Astrocyte of the spinal cord (primary cell): Measurements from ENCODE around the gene MYCBP2.

Source experiments
- DNase-seq: peaks from one replicate; pipeline ENCODE4 v3.0.0; 2011; ENCODE audit warnings: low read depth, low spot score
- H3K4me3 ChIP-seq: 2 replicates; pipeline ENCODE4 v1.5.1; 2011; ENCODE audit warnings: low read depth, mild to moderate bottlenecking, low read length, moderate library complexity
- in situ Hi-C: cut with HindIII; loops from 2 replicates; pipeline ENCODE4 v1.10.0; 2017; ENCODE audit warnings: low sequenced_read_pairs
- TF ChIP-seq, protein P1 (sequence below): IDR thresholded peaks from 2 replicates; pipeline ENCODE4 v1.5.1; 2012; ENCODE audit warnings: low read depth, mild to moderate bottlenecking, low read length, inconsistent platforms

The MYCBP2 gene

DNA sequence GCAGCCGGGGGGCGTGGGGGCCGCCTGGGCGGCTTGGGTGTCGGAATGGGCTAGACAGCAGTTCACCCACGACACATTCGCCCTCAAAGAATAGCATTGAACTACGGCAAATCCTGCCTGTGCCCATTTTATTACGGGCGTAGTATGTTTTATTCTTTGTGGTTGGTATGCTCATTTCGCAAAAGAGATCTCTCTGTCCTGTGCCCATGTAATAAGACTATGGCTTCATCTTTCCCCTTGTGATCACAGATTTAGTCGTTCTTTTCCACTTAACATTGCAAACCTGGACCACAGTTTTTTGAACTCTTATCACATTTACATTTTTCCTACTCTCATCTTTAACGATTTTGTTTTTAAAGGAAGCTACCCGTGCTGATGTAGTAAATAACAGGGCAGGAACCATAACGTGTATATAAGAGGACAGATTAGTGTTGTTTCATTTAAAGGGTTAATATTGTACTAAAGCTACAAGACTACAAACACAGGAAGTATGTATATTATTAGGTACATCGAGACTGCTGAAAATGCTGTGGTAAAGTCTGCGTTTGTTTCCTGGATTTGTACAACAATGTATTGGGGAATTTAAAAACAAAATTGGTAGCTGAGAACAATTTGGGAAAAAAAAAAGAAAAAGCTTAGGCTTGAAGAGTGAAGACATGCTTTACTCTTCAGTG, 3.2 kb upstream of the MYCBP2 start:
- H3K4me3 ChIP-seq = peak overlapping the region; percentile 85
- DNase-seq = no peak
- in situ Hi-C loops = no loop called here

DNA sequence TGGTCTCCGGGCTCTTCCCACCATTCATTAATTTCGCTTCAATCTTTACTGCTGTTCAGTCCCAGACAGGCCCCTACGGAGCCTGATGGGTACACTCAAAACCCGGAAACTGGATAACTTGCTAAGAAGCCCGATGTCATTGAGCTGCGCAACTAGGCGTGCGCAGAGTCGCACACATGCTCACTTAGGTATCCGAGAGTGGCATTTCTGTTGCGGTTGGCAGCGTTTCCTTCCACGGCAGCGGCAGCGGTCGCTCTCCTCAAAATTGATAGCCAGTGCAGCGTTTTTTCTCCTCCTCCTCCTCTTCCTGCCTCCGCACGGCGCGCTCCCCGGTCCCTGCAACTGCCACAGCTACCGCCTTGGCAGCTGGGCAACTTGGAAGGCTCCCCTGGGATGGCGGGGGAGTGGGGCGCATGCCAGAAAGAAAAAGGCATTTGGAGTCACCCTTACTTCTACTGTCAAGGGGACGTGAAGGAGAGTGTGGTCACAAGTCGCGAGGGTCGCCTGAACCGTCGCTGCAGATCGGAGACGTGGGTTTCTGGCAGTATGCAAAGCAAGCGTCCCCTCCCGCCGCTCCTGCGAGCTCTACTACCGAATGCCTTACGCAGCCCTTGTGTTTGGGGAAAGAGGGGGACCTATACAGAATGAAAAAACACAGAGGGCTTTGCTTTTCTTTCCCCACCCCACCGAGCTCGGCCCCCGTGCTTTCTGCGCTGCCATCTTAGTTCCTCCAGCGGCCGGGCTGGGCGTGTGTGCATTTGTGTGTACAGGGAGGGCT, 2.4 kb upstream of the MYCBP2 start:
- TF ChIP-seq, protein P1, sequence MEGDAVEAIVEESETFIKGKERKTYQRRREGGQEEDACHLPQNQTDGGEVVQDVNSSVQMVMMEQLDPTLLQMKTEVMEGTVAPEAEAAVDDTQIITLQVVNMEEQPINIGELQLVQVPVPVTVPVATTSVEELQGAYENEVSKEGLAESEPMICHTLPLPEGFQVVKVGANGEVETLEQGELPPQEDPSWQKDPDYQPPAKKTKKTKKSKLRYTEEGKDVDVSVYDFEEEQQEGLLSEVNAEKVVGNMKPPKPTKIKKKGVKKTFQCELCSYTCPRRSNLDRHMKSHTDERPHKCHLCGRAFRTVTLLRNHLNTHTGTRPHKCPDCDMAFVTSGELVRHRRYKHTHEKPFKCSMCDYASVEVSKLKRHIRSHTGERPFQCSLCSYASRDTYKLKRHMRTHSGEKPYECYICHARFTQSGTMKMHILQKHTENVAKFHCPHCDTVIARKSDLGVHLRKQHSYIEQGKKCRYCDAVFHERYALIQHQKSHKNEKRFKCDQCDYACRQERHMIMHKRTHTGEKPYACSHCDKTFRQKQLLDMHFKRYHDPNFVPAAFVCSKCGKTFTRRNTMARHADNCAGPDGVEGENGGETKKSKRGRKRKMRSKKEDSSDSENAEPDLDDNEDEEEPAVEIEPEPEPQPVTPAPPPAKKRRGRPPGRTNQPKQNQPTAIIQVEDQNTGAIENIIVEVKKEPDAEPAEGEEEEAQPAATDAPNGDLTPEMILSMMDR = no peak

More for the DNA sequence above, 3.2 kb upstream of the MYCBP2 start:
- TF ChIP-seq, protein P1 = no peak

DNA sequence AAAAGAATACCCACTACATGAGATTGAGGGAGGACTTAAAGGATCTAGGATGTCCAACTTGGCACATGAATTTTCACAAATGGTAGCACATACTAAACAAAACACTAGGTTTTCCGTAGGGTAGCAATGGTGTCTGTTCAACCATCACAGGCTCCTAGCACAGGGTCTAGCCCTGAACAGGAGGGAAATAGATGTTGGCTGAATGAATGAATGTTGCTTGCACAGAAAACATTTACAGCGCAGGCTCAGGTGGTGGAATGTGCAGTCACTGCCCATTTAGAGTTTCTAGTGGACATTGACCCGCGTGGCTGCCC, 1.9 kb upstream of the MYCBP2 start:
- in situ Hi-C loops = no loop called here
- H3K4me3 ChIP-seq = peak overlapping the region; percentile 85
- DNase-seq = no peak
- TF ChIP-seq, protein P1 = no peak

More for the DNA sequence above, 2.4 kb upstream of the MYCBP2 start:
- DNase-seq = peak; percentile 97
- peak overlapping the region; percentile 85 for H3K4me3 ChIP-seq
- in situ Hi-C loops = no loop called here

DNA sequence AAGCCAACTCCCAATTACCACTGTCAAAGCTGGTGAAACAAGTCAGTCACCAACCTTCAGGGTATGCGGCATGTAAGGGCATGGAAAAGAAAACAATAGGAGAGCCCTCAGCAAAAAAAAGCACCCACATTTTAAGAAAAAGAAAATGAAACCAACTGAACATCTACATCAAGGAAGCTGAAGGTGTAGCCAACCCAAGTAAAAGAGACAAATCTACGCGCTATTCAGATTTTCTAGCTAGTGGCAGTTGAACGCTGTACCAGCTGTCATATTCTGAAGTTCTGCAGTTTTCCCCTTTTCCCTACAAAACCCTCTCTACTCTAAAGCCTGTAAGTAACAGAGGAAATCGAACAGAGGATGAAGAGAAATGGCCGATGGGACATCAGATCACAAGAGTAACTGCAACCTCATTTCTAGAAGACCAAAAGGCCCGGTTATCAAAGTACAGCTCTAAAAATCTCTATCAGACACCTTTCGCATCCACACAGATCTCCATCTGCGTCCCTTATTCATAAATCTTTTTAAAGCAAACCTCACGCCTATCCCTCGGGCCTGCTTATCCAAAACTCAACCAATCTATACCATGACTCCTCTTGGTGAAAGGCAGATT, 1.4 kb downstream of the MYCBP2 start:
- TF ChIP-seq, protein P1 = no peak
- H3K4me3 ChIP-seq = peak overlapping the region; percentile 91
- DNase-seq = peak; percentile 18
- in situ Hi-C loops = no loop called here

DNA sequence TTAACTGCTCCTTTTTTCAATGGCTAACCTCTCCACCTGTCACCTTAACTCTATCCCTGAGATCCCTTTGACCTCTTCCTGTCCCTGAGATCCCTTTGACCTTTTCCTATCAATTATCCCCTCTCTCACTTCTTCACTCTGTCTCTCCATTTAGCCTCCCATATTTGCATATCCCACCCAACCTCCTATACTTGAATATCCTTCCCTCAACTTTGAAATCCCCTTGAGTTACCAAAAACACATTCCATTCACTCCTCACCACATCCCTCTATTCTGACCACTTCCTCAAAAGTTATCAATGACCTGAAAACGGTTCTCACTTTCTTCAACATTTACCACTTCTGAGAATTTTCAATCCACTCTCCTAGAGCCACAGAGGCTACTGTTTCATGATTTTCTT, 3.0 kb downstream of the MYCBP2 start:
- H3K4me3 ChIP-seq = no peak overlapping the region
- in situ Hi-C loops = no loop called here
- DNase-seq = no peak
- TF ChIP-seq, protein P1 = no peak

DNA sequence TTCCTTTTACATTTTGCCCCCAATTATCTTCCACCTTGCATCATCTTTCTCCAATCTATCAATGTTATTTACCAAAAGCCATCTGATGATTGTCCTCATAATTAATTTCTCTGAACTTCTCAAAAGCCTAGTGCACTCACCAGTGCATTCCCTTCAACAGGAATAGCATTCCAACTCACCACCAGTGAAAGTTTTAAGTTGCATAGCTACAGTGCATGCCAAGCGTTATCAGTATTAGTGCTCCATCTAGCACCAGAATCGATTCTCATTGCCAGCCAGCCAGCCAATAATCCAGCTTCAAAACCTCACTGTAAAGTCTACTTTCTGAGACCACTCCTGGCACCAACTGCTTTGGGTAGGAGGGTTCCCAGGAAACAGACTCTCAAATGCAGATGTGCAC, 7.4 kb downstream of the MYCBP2 start:
- TF ChIP-seq, protein P1 = no peak
- in situ Hi-C loops = no loop called here
- no peak overlapping the region for H3K4me3 ChIP-seq
- no peak for DNase-seq
